Measurements from ENCODE around the gene STAU1. TPM values are rescaled to one million over a fixed set of nuclear protein-coding genes. Genes with fewer than 3 reads are reported as not detected.

The STAU1 gene, protein sequence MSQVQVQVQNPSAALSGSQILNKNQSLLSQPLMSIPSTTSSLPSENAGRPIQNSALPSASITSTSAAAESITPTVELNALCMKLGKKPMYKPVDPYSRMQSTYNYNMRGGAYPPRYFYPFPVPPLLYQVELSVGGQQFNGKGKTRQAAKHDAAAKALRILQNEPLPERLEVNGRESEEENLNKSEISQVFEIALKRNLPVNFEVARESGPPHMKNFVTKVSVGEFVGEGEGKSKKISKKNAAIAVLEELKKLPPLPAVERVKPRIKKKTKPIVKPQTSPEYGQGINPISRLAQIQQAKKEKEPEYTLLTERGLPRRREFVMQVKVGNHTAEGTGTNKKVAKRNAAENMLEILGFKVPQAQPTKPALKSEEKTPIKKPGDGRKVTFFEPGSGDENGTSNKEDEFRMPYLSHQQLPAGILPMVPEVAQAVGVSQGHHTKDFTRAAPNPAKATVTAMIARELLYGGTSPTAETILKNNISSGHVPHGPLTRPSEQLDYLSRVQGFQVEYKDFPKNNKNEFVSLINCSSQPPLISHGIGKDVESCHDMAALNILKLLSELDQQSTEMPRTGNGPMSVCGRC
- total RNA-seq: 100 to 1,000 TPM in 1 of 4 donors, 10 to 100 TPM in 3; 82.8 to 110 (median 92.7) TPM
- polyA plus RNA-seq: 10 to 100 TPM; 51.9 to 66.1 (median 58.3) TPM

DNA sequence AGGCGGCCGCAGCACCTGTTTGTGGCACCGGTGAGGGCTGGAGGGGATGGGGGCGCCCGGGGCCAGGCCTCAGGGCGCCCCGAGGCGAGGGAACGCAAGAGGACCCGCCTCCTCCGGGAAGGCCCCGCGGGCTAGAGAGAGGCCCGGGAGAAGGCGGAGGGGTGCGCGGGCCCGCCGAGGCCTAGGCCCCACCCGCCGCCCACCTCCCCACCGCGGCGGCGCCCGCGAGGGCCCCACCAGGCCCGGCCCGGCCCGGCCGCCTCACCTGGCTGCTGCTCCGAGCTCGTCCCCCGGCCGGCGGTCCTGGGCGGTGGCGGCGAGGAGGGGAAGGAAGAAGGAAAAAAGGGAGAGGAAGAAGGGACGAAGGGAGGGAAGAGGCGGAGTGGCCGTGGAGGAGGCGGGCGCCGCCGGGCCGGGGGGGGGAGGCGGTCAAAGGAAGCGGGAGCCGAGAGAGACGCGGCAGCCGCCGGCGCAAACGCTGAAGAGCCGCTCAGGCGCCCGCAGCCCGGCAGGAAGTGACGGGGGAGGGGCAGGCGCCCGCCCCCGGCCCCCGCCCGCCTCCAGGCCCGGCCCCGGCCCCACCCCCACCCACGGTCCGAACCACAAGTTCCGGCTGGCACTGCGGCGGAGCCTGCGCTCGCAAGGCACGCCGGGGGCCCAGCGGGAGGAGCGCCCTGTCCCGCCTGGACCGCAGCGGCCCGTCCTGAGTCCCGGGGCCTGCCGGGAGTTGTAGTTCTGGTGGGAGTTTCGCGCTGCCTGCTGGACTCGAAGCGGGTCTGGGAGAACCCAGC lies at the start of gene STAU1:
TSS of gene STAU1 (minus strand) at position 484 of the 791 bp plus-strand sequence. CDS start 22,133 bp downstream, outside the sequence.
- Histone ChIP-seq H3K36me3 (no peaks in the 10 kb centered on the region), H3K4me1 (peaks cover 0 to 36% (median 23%) of the 10 kb centered on the region in 4 donors), H3K9me3 (no peaks in the 10 kb centered on the region), H3K27me3 (no peaks in the 10 kb centered on the region), H3K27ac (peak within 1 kb of the TSS; percentile 90 to 98 (median 96)), H3K4me3 (peak within 1 kb of the TSS; percentile 79 to 95 (median 90))
- intact Hi-C loops (cut with DNase I): loop anchor here (2.0 kb wide), 2 partner anchors 31 to 55 kb away; partner anchors contain the start of gene DDX27
- TF ChIP-seq POLR2A (IDR thresholded peaks at IDR 0.05) (peak; percentile 31 to 69), EP300 (IDR thresholded peaks at IDR 0.05) (peak in 1 of 4 donors; percentile 42), POLR2AphosphoS5 (IDR thresholded peaks at IDR 0.05) (peak; percentile 89 to 95 (median 92))
- TF ChIP-seq, protein P1, sequence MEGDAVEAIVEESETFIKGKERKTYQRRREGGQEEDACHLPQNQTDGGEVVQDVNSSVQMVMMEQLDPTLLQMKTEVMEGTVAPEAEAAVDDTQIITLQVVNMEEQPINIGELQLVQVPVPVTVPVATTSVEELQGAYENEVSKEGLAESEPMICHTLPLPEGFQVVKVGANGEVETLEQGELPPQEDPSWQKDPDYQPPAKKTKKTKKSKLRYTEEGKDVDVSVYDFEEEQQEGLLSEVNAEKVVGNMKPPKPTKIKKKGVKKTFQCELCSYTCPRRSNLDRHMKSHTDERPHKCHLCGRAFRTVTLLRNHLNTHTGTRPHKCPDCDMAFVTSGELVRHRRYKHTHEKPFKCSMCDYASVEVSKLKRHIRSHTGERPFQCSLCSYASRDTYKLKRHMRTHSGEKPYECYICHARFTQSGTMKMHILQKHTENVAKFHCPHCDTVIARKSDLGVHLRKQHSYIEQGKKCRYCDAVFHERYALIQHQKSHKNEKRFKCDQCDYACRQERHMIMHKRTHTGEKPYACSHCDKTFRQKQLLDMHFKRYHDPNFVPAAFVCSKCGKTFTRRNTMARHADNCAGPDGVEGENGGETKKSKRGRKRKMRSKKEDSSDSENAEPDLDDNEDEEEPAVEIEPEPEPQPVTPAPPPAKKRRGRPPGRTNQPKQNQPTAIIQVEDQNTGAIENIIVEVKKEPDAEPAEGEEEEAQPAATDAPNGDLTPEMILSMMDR (IDR thresholded peaks at IDR 0.05): no peak
- 1% methylated on average over 89 of the region's 89 CpGs for WGBS, 2 donors
- peak; percentile 98 for DNase-seq

DNA sequence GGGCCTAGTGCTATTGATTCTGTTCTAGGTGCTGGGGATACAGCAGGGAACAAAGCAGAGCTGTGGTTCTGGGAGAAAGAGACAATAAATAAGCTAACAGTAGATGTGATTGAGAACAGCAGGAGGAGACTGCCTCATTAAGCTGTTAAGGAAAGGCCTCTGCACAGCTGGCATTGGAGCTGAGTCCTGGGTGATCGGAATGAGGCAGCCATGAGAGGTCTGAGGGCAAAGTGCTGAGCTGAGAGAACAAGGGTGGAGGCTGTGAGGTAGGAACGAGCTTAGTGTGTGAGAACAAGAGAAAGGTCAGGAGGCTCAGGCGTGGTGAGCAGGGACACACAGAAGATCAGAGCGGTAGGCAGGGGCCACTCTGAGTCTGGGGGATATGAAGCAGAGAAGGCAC lies 49.4 kb upstream of the STAU1 start:
- no peak overlapping the region for H3K4me3 ChIP-seq
- no peaks in the 10 kb centered on the region for H3K9me3 ChIP-seq
- no peak for DNase-seq
- H3K27me3 ChIP-seq: no peaks in the 10 kb centered on the region
- no peak for TF ChIP-seq POLR2A (IDR thresholded peaks at IDR 0.05)
- TF ChIP-seq EP300 (IDR thresholded peaks at IDR 0.05): no peak
- TF ChIP-seq POLR2AphosphoS5 (IDR thresholded peaks at IDR 0.05): no peak
- TF ChIP-seq, protein P1 (IDR thresholded peaks at IDR 0.05): no peak
- H3K27ac ChIP-seq: no peak overlapping the region
- peaks cover 31 to 98% (median 76%) of the 10 kb centered on the region in 4 donors for H3K36me3 ChIP-seq
- WGBS, 2 donors: 71 to 92% methylated on average over 4 of the region's 4 CpGs
- intact Hi-C loops (cut with DNase I): no loop called here
- H3K4me1 ChIP-seq: no peaks in the 10 kb centered on the region

DNA sequence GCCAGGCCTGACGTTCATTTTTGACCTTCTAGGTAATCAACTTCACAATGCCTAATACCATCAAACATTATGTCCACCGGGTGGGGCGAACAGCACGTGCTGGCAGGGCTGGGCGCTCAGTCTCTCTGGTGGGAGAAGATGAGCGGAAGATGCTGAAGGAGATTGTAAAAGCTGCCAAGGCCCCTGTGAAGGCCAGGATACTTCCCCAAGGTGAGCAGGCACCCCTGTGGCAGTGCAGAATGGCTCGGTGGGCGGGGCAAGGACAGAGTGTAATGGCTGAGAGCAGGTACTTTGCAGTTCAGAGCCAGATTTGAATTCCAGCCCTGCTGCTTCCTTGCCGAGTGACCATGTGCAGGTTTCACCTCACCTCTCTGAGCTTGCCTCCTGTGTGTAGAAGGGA lies 48.2 kb upstream of the STAU1 start:
- no peak for DNase-seq
- Histone ChIP-seq H3K27me3 (no peaks in the 10 kb centered on the region), H3K27ac (no peak overlapping the region), H3K4me3 (no peak overlapping the region), H3K36me3 (peaks cover 32 to 96% (median 76%) of the 10 kb centered on the region in 4 donors), H3K4me1 (no peaks in the 10 kb centered on the region), H3K9me3 (no peaks in the 10 kb centered on the region)
- WGBS, 2 donors: 86 to 92% methylated on average over 9 of the region's 9 CpGs
- TF ChIP-seq EP300 (IDR thresholded peaks at IDR 0.05) (no peak), POLR2AphosphoS5 (IDR thresholded peaks at IDR 0.05) (no peak), POLR2A (IDR thresholded peaks at IDR 0.05) (no peak)
- TF ChIP-seq, protein P1 (IDR thresholded peaks at IDR 0.05): no peak
- intact Hi-C loops (cut with DNase I): no loop called here

DNA sequence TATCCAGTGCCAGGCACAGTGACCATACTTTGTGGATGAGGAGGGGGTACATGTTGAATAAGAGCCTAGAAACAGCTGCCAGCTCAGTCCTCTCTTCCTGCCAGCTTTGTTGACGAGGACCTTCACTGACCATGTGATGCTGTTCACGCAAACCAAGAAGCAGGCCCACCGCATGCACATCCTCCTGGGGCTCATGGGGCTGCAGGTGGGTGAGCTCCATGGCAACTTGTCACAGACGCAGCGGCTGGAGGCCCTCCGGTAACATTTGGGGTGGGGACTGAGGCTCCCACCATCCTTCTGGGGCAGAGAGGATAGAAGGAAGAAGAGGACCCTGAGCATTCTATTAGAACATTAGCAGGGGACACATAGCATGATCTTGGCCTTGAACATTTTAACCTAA lies 46.7 kb upstream of the STAU1 start:
- WGBS, 2 donors: 96 to 97% methylated on average over 6 of the region's 6 CpGs
- peaks cover 47 to 96% (median 85%) of the 10 kb centered on the region in 4 donors for H3K36me3 ChIP-seq
- no peak for DNase-seq
- H3K9me3 ChIP-seq: no peaks in the 10 kb centered on the region
- intact Hi-C loops (cut with DNase I): no loop called here
- H3K27ac ChIP-seq: no peak overlapping the region
- no peak for TF ChIP-seq EP300 (IDR thresholded peaks at IDR 0.05)
- TF ChIP-seq, protein P1 (IDR thresholded peaks at IDR 0.05): no peak
- TF ChIP-seq POLR2A (IDR thresholded peaks at IDR 0.05): no peak
- no peak for TF ChIP-seq POLR2AphosphoS5 (IDR thresholded peaks at IDR 0.05)
- H3K27me3 ChIP-seq: no peaks in the 10 kb centered on the region
- H3K4me1 ChIP-seq: no peaks in the 10 kb centered on the region
- H3K4me3 ChIP-seq: no peak overlapping the region

Data from sigmoid colon (tissue), 7 donors.